H1 (cell line): Measurements from ENCODE around the gene MED29. TPM values are rescaled to one million over a fixed set of nuclear protein-coding genes. Genes with fewer than 3 reads are reported as not detected.

Experiments
- CTCF ChIA-PET: fragments of 300-600 bp; sonication (Branson Sonifier 250); formaldehyde crosslinking; loops from one replicate; lab custom pipeline; 2021; ENCODE audit not compliant: partially characterized antibody; lab: Charles Lee
- POLR2A ChIA-PET: fragments of 300-600 bp; sonication (Branson Sonifier 250); formaldehyde crosslinking; loops from one replicate; lab custom pipeline; 2021; ENCODE audit warnings: inconsistent platforms; ENCODE audit not compliant: partially characterized antibody; lab: Charles Lee
- DNase-seq, 2 experiments: peaks; one replicate each; pipeline versions ENCODE4 v3.0.0 to v3.0.0-alpha.2; 2010 to 2022; ENCODE audit warnings: low spot score in 2 of 2, low read depth in 1 of 2, mixed read lengths in 1 of 2
- FAIRE-seq: peaks from 2 replicates; lab custom pipeline; 2011; peaks lifted over from hg19 to GRCh38; lab: Jason Lieb, UNC
- H2AFZ ChIP-seq: 2 replicates; pipeline ENCODE4 v1.8.1; 2012; ENCODE audit warnings: low read length, inconsistent platforms
- H2AK5ac ChIP-seq: 2 replicates; pipeline ENCODE4 v1.6.1; 2013; ENCODE audit warnings: low read depth, low read length
- H2BK120ac ChIP-seq: replicated peaks from 2 replicates; pipeline ENCODE3; 2013; ENCODE audit warnings: low read depth, low read length, inconsistent platforms
- H2BK12ac ChIP-seq: 2 replicates; pipeline ENCODE4 v1.6.1; 2013; ENCODE audit warnings: low read depth, low read length
- H2BK15ac ChIP-seq: 2 replicates; pipeline ENCODE4 v1.6.1; 2013; ENCODE audit warnings: low read length
- H2BK20ac ChIP-seq: 2 replicates; pipeline ENCODE4 v1.6.1; 2013; ENCODE audit warnings: low read length
- H2BK5ac ChIP-seq: 2 replicates; pipeline ENCODE4 v1.6.1; 2013; ENCODE audit warnings: low read depth, low read length
- H3K14ac ChIP-seq: 2 replicates; pipeline ENCODE4 v1.6.1; 2013; ENCODE audit warnings: inconsistent platforms; ENCODE audit not compliant: insufficient read length
- H3K18ac ChIP-seq: 2 replicates; pipeline ENCODE4 v1.6.1; 2013; ENCODE audit warnings: low read length; ENCODE audit errors: extremely low read depth
- H3K23ac ChIP-seq: 2 replicates; pipeline ENCODE4 v1.6.1; 2013; ENCODE audit warnings: inconsistent platforms; ENCODE audit not compliant: insufficient read length
- H3K23me2 ChIP-seq: 2 replicates; pipeline ENCODE4 v1.6.1; 2013; ENCODE audit warnings: low read depth, low read length
- H3K27ac ChIP-seq: 2 replicates; pipeline ENCODE4 v1.6.1; 2011; ENCODE audit warnings: low read depth, low read length, inconsistent platforms
- H3K27me3 ChIP-seq, 4 experiments: replicated peaks in 1 of 4; 1 replicate in 1 of 4; 2 replicates in 3 of 4; pipeline versions ENCODE4 v1.6.1 to v1.8.1; 2011 to 2013; ENCODE audit warnings: low read length in 3 of 4, mild to moderate bottlenecking in 3 of 4, inconsistent platforms in 2 of 4, mixed read lengths in 2 of 4, moderate library complexity in 1 of 4; ENCODE audit not compliant: control insufficient read depth in 3 of 4, insufficient read depth in 3 of 4; ENCODE audit errors: extremely low read depth in 1 of 4
- H3K36me3 ChIP-seq, 4 experiments: 2 replicates each; pipeline versions ENCODE4 v1.6.1 to v1.8.1; 2011 to 2013; ENCODE audit warnings: mild to moderate bottlenecking in 4 of 4, low read length in 3 of 4, moderate library complexity in 2 of 4, control low read depth in 1 of 4, inconsistent platforms in 1 of 4; ENCODE audit not compliant: insufficient read depth in 4 of 4, control insufficient read depth in 2 of 4
- H3K4ac ChIP-seq: replicated peaks from 2 replicates; pipeline ENCODE3; 2013; ENCODE audit warnings: low read length, low read depth, mixed read lengths, inconsistent platforms; ENCODE audit not compliant: insufficient read length
- H3K4me1 ChIP-seq, 4 experiments: replicated peaks in 1 of 4; 1 replicate in 1 of 4; 2 replicates in 3 of 4; pipeline versions ENCODE4 v1.6.1 to v1.8.1; 2011 to 2013; ENCODE audit warnings: low read length in 3 of 4, inconsistent platforms in 2 of 4, mixed read lengths in 1 of 4; ENCODE audit not compliant: insufficient read depth in 4 of 4, control insufficient read depth in 3 of 4
- H3K4me2 ChIP-seq, 2 experiments: 2 replicates each; pipeline versions ENCODE4 v1.6.1 to v1.8.1; 2011 to 2013; ENCODE audit warnings: low read depth in 2 of 2, low read length in 2 of 2, control low read depth in 1 of 2, inconsistent platforms in 1 of 2, mild to moderate bottlenecking in 1 of 2; ENCODE audit not compliant: insufficient read depth in 1 of 2
- H3K4me3 ChIP-seq, 4 experiments: fragments of 200-600, 300-600 bp in 1 of 4; sonication (generic), shearing (Covaris generic), sonication (Bioruptor Twin) in 1 of 4; 2 replicates each; pipeline versions ENCODE4 v1.5.1 to v1.8.1; 2011 to 2016; ENCODE audit warnings: low read length in 4 of 4, low read depth in 3 of 4, control low read depth in 2 of 4, inconsistent platforms in 2 of 4, mild to moderate bottlenecking in 2 of 4, mixed read lengths in 1 of 4, moderate library complexity in 1 of 4; ENCODE audit not compliant: insufficient read depth in 2 of 4; ENCODE audit errors: extremely low read depth in 1 of 4
- H3K56ac ChIP-seq: replicated peaks from 2 replicates; pipeline ENCODE3; 2013; ENCODE audit warnings: low read depth, mild to moderate bottlenecking, mixed read lengths, low read length, inconsistent platforms; ENCODE audit not compliant: insufficient read length
- H3K79me1 ChIP-seq: 2 replicates; pipeline ENCODE4 v1.6.1; 2013; ENCODE audit warnings: low read depth, low read length, control low read depth
- H3K79me2 ChIP-seq, 2 experiments: 2 replicates each; pipeline versions ENCODE4 v1.6.1 to v1.8.1; 2012 to 2013; ENCODE audit warnings: low read length in 2 of 2, mild to moderate bottlenecking in 2 of 2, inconsistent platforms in 1 of 2; ENCODE audit not compliant: insufficient read depth in 2 of 2, control insufficient read depth in 1 of 2
- H3K9ac ChIP-seq, 4 experiments: replicated peaks in 1 of 4; 1 replicate in 1 of 4; 2 replicates in 3 of 4; pipeline versions ENCODE4 v1.6.1 to v1.8.1; 2011 to 2013; ENCODE audit warnings: low read depth in 3 of 4, low read length in 3 of 4, control low read depth in 2 of 4, mild to moderate bottlenecking in 2 of 4, moderate library complexity in 2 of 4, inconsistent platforms in 1 of 4; ENCODE audit errors: extremely low read depth in 1 of 4
- H3K9me3 ChIP-seq, 2 experiments: 2 replicates each; pipeline versions ENCODE4 v1.6.1 to v1.8.1; 2012 to 2013; ENCODE audit warnings: mild to moderate bottlenecking in 2 of 2, moderate library complexity in 2 of 2, control low read depth in 1 of 2, inconsistent platforms in 1 of 2, low read depth in 1 of 2, low read length in 1 of 2, mixed read lengths in 1 of 2; ENCODE audit not compliant: insufficient read depth in 2 of 2
- H4K20me1 ChIP-seq, 2 experiments: replicated peaks in 1 of 2; 2 replicates each; pipeline versions ENCODE3 to v1.8.1; 2011 to 2013; ENCODE audit warnings: inconsistent platforms in 2 of 2, low read length in 2 of 2, mild to moderate bottlenecking in 1 of 2; ENCODE audit not compliant: insufficient read depth in 2 of 2, control insufficient read depth in 1 of 2
- H4K5ac ChIP-seq: 2 replicates; pipeline ENCODE4 v1.6.1; 2013; ENCODE audit warnings: low read length, low read depth, mixed read lengths, inconsistent platforms; ENCODE audit not compliant: insufficient read length
- H4K8ac ChIP-seq: 2 replicates; pipeline ENCODE4 v1.8.0; 2013; ENCODE audit warnings: mild to moderate bottlenecking, moderate library complexity, low read length, inconsistent platforms; ENCODE audit not compliant: insufficient read depth; ENCODE audit errors: extremely low read depth
- H4K91ac ChIP-seq: replicated peaks from 2 replicates; pipeline ENCODE3; 2013; ENCODE audit warnings: low read length, mixed read lengths, inconsistent platforms; ENCODE audit not compliant: insufficient read length
- HDAC6 ChIP-seq: IDR thresholded peaks from one replicate; pipeline ENCODE4 v1.7.1; 2012; ENCODE audit warnings: low read depth, mild to moderate bottlenecking, inconsistent platforms, low read length, moderate library complexity
- PHF8 ChIP-seq: fragments of 200-600 bp; sonication (generic); conservative IDR thresholded peaks from 2 replicates; pipeline ENCODE4 v1.7.1; 2012; ENCODE audit warnings: low read depth, mild to moderate bottlenecking, inconsistent platforms, low read length, moderate library complexity
- POLR2A ChIP-seq, 2 experiments: IDR thresholded peaks; 1 replicate in 1 of 2; 2 replicates in 1 of 2; pipeline ENCODE4 v1.6.1; 2011; ENCODE audit warnings: low read depth in 2 of 2, low read length in 2 of 2, mild to moderate bottlenecking in 2 of 2; ENCODE audit errors: control extremely low read depth in 1 of 2
- POLR2AphosphoS5 ChIP-seq: IDR thresholded peaks from 2 replicates; pipeline ENCODE4 v1.6.1; 2011; ENCODE audit warnings: low read depth, low read length
- SRF ChIP-seq: IDR thresholded peaks from 2 replicates; pipeline ENCODE4 v1.6.1; 2011; ENCODE audit warnings: mild to moderate bottlenecking, low read depth, low read length, moderate library complexity
- ZNF274 ChIP-seq: IDR thresholded peaks from 2 replicates; pipeline ENCODE4 v1.7.0; 2012; ENCODE audit warnings: low read length, borderline replicate concordance; ENCODE audit errors: extremely low read depth
- WGBS, 2 experiments: shearing (Covaris generic) in 1 of 2; methylation state at CpG; one replicate each; pipeline versions ENCODE4 v1.1.6 to v1.1.7; 2013 to 2015; ENCODE audit warnings: low lambda C conversion rate in 2 of 2, mixed read lengths in 2 of 2, inconsistent platforms in 1 of 2, low coverage in 1 of 2, missing lambda C conversion rate in 1 of 2; ENCODE audit not compliant: insufficient replicate concordance in 2 of 2, insufficient coverage in 1 of 2, insufficient read length in 1 of 2; ENCODE audit errors: extremely low coverage in 1 of 2, missing lambda C conversion rate in 1 of 2; 5-methylcytosine and 5-hydroxymethylcytosine counted together
- polyA plus RNA-seq, 7 experiments: library from polyadenylated mRNA; depleted of rRNA in 3 of 7; stranded (reverse) in 5 of 7; unstranded in 2 of 7; fragments of >200 nt in 5 of 7; fragments of 200-250 nt in 2 of 7; gene quantifications; 1 replicate in 5 of 7; 2 replicates in 1 of 7; 4 replicates in 1 of 7; pipeline versions ENCODE4 v1.2.1 to v1.2.3, GENCODE V29; 2011 to 2013; ENCODE audit warnings: missing spikeins in 2 of 7, mixed read lengths in 2 of 7
- total RNA-seq: library from RNA; stranded (reverse); fragmentation: NEBNext Ultra II Directional; extraction: Animal tissue kit (Norgen Biotek cat#: 25700); gene quantifications from 2 replicates; pipeline ENCODE4 v1.2.1, GENCODE V29; 2021

Gene MED29
- total and polyA plus RNA-seq, 2 of the 8 experiments (the other 6 are each of a cell fraction or from before 2014, with no cell fraction given), result 31.1 to 52.5 TPM

DNA sequence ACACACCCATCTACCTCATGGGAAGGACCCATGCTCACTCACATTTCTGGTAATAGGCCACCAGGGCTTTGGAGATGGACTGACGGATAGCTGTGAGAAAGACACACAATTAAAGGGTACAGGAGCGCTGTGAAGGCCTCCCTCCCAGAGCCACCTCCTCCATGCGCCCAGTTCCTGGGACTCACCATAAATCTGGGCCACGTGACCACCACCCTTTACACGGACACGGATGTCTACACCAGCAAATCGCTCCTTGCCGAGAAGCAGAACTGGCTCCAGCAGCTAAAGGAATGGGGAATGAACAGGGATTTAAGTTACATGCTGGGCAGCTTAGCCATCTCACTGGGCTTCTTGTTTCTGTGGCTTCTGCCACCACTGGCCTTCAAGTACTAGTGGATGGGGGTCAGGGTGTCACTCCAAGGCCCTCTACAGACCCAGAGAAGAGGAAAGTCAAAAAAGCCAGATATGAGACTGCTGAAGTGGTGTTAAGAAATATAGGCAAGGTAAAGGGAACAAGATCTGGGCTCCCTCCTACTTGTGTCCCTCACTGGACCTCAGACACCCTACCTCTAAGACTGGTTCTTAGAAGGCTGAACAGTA is 42.4 kb downstream of the MED29 start:
- peak overlapping the region; percentile 36; the same call in 1 of the 2 replicates for H3K27ac ChIP-seq
- no peak for FAIRE-seq

More for the DNA sequence above, 42.4 kb downstream of the MED29 start:
- H3K79me2 ChIP-seq, result peaks cover 7 to 20% of the 10 kb centered on the region in 2 experiments; a peak in 3 of 4 replicates
- DNase-seq, result no peak
- no peaks in the 10 kb centered on the region; a peak in 1 of 7 replicates for H3K27me3 ChIP-seq
- TF ChIP-seq ZNF274, result no peak
- no peak; a peak in 1 of 3 replicates for TF ChIP-seq POLR2A (IDR thresholded peaks at IDR 0.05; ENCODE audit: control extremely low read depth in 1 of 2, low read depth in 2 of 2, low read length in 2 of 2)
- TF ChIP-seq SRF, result no peak
- no peak for TF ChIP-seq PHF8
- no peak for TF ChIP-seq HDAC6
- TF ChIP-seq POLR2AphosphoS5, result peak; percentile 78
- H2BK5ac ChIP-seq, result no peak overlapping the region
- peaks cover 8% of the 10 kb centered on the region for H3K79me1 ChIP-seq
- peaks cover 2 to 15% (median 6%) of the 10 kb centered on the region in 4 experiments for H3K4me1 ChIP-seq
- H3K18ac ChIP-seq, result no peak overlapping the region
- no peak overlapping the region for H3K4ac ChIP-seq
- H4K91ac ChIP-seq, result no peak overlapping the region
- H2BK12ac ChIP-seq, result no peak overlapping the region
- no peak overlapping the region for H2BK15ac ChIP-seq
- no peak overlapping the region for H4K8ac ChIP-seq
- no peak overlapping the region for H2AK5ac ChIP-seq
- H3K56ac ChIP-seq, result no peak overlapping the region
- peaks cover 20 to 30% (median 23%) of the 10 kb centered on the region in 4 experiments for H3K36me3 ChIP-seq
- no peak overlapping the region for H2BK20ac ChIP-seq
- H4K20me1 ChIP-seq, result peaks cover 2 to 18% of the 10 kb centered on the region in 2 experiments
- no peaks in the 10 kb centered on the region for H3K9me3 ChIP-seq
- H3K23me2 ChIP-seq, result peaks cover 8% of the 10 kb centered on the region
- no peak overlapping the region for H3K23ac ChIP-seq
- no peak overlapping the region for H2AFZ ChIP-seq
- H4K5ac ChIP-seq, result no peak overlapping the region
- H3K4me2 ChIP-seq, result peak overlapping the region; percentile 69 to 82; a peak in 1 of 4 replicates
- no peak overlapping the region for H3K14ac ChIP-seq
- H2BK120ac ChIP-seq, result no peak overlapping the region
- POLR2A ChIA-PET, result interaction anchor here (0.9 to 47.8 kb wide), 15 partner anchors 10 to 90 kb away, joined by 3 to 1154 read pairs (median 7); partner anchors contain the start of genes MED29, PAF1, PLEKHG2 and RPS16
- 95% methylated on average over 8 of the region's 8 CpGs; no CpG with 5 or more reads in 1 of the 2 experiments for WGBS, 2 experiments
- no peak overlapping the region; a peak in 2 of 8 replicates for H3K4me3 ChIP-seq
- H3K9ac ChIP-seq, result peak overlapping the region in 2 of 4 experiments; percentile 2 to 8; a peak in 3 of 7 replicates
- CTCF ChIA-PET, result interaction anchor here (0.9 to 2.1 kb wide), 3 partner anchors 19 to 38 kb away, joined by 3 to 6 read pairs (median 4); partner anchors contain the start of gene PLEKHG2
